Fibroblast of skin of right biceps (primary cell): ENCODE results near the gene TMEM208.
A peak's percentile ranks its signal among the peaks of the same experiment; 100 is the strongest.

ENCODE experiments used
- DNase-seq: peaks from one replicate; pipeline ENCODE4 v3.0.0-alpha.2; 2013

The TMEM208 gene

GRCh38 chr16:67191995-67192681, 34.8 kb upstream of the TMEM208 start, which contains the start of gene E2F4:
Gene E2F4, plus strand, starts transcription at chr16:67192155. Its CDS starts 73 bp downstream, at chr16:67192228.
- peak; percentile 91 for DNase-seq

- no peak for DNase-seq
Measured at GRCh38 chr16:67192781-67193361, 34.1 kb upstream of the TMEM208 start.

- no peak for DNase-seq
Measured at GRCh38 chr16:67193536-67193935, 33.4 kb upstream of the TMEM208 start.

GRCh38 chr16:67194260-67194659, 32.7 kb upstream of the TMEM208 start:
- no peak for DNase-seq

GRCh38 chr16:67195676-67196075, 31.3 kb upstream of the TMEM208 start:
- DNase-seq, result no peak

GRCh38 chr16:67196881-67197280, 30.0 kb upstream of the TMEM208 start:
- DNase-seq, result no peak

- no peak for DNase-seq
Measured at GRCh38 chr16:67197704-67198103, 29.2 kb upstream of the TMEM208 start.

- peak; percentile 39 for DNase-seq
Measured at GRCh38 chr16:67198238-67198734, 28.6 kb upstream of the TMEM208 start.

- DNase-seq, result no peak
Measured at GRCh38 chr16:67199011-67199807, 27.7 kb upstream of the TMEM208 start, which contains the start of gene ELMO3. Gene ELMO3, plus strand, starts transcription at chr16:67199131. Its CDS starts 196 bp downstream, at chr16:67199327.

- no peak for DNase-seq
Measured at GRCh38 chr16:67199808-67200198, 27.1 kb upstream of the TMEM208 start.

- DNase-seq, result no peak
Measured at GRCh38 chr16:67200491-67200890, 26.4 kb upstream of the TMEM208 start.

- DNase-seq, result no peak
Measured at GRCh38 chr16:67201411-67202345, 25.3 kb upstream of the TMEM208 start.

GRCh38 chr16:67202426-67202825, 24.5 kb upstream of the TMEM208 start:
- no peak for DNase-seq

- DNase-seq, result no peak
Measured at GRCh38 chr16:67202956-67203493, 23.9 kb upstream of the TMEM208 start.

- no peak for DNase-seq
Measured at GRCh38 chr16:67204076-67204475, 22.9 kb upstream of the TMEM208 start.

- no peak for DNase-seq
Measured at GRCh38 chr16:67206129-67206837, 20.6 kb upstream of the TMEM208 start.

- DNase-seq, result no peak
Measured at GRCh38 chr16:67206838-67207248, 20.1 kb upstream of the TMEM208 start.

GRCh38 chr16:67207249-67208091, 19.5 kb upstream of the TMEM208 start:
- DNase-seq, result peak; percentile 46

- no peak for DNase-seq
Measured at GRCh38 chr16:67208154-67208896, 18.6 kb upstream of the TMEM208 start.

- DNase-seq, result no peak
Measured at GRCh38 chr16:67209565-67209964, 17.4 kb upstream of the TMEM208 start.
